OCI-LY7 (cell line): ENCODE data around the gene CTBS.

Experiments
- CTCF ChIP-seq: fragments of 200-600 bp; sonication (generic); conservative IDR thresholded peaks from 2 replicates; pipeline ENCODE4 v1.5.1; 2014; ENCODE audit warnings: mild to moderate bottlenecking, antibody characterized with exemption, low read length, moderate library complexity, mixed read lengths
- EZH2phosphoT487 ChIP-seq: fragments of 200-600 bp; sonication (generic); IDR thresholded peaks from 2 replicates; pipeline ENCODE4 v1.6.1; 2018; ENCODE audit warnings: low read depth, borderline replicate concordance, mild to moderate bottlenecking, mixed run types, antibody characterized with exemption, low read length, moderate library complexity, mixed read lengths

GRCh38 chr1:84504580-84505492 is 69.4 kb downstream of the CTBS start:
- TF ChIP-seq CTCF (no peak), EZH2phosphoT487 (no peak)
